GM12873 (cell line): ENCODE data around the gene NAALADL2.

Experiments used
- TF ChIP-seq, protein P1 (sequence below): IDR thresholded peaks from 2 replicates; pipeline ENCODE4 v1.5.1; 2012; ENCODE audit warnings: low read depth, mild to moderate bottlenecking, moderate library complexity, low read length, control low read depth; ENCODE audit not compliant: insufficient read depth; ENCODE audit errors: missing control alignments

The NAALADL2 gene

DNA sequence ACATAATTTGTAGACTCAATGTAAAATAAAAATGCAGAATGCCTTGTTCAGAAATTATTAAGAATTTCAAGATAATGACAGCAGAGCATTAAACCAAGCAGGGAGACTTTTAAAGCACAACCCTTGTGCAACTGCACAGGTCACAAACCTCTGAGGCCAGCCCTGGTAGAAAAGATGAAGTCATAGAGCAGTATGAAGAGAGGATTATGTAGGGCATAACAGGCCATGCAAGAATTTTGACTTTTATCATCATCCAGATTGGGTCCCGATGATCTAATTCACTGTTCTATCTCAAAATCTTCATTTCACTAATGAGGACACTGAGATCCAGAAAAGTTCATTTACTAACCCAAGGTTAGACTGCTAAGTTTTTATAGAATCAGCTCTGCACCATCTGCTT is 388.5 kb downstream of the NAALADL2 start:
- TF ChIP-seq, protein P1, sequence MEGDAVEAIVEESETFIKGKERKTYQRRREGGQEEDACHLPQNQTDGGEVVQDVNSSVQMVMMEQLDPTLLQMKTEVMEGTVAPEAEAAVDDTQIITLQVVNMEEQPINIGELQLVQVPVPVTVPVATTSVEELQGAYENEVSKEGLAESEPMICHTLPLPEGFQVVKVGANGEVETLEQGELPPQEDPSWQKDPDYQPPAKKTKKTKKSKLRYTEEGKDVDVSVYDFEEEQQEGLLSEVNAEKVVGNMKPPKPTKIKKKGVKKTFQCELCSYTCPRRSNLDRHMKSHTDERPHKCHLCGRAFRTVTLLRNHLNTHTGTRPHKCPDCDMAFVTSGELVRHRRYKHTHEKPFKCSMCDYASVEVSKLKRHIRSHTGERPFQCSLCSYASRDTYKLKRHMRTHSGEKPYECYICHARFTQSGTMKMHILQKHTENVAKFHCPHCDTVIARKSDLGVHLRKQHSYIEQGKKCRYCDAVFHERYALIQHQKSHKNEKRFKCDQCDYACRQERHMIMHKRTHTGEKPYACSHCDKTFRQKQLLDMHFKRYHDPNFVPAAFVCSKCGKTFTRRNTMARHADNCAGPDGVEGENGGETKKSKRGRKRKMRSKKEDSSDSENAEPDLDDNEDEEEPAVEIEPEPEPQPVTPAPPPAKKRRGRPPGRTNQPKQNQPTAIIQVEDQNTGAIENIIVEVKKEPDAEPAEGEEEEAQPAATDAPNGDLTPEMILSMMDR = no peak

DNA sequence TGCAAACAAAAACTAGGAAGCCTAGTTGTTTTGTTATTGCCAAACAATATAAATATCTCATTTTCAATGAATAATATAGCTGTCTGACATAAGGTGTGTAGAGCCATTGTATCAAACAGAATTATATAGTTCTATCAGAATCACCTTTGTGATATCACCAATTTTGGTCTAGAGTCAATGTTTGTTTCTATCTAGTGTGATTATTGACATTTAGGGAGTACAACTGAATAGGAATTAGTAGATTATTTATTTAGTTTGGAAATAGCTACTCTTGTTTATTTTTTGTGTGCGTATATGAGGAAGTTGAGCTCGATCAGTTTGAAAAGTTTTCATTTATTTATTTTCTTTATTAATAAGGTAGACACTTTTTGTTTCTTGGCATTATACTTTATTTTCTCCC is 389.7 kb downstream of the NAALADL2 start:
- TF ChIP-seq, protein P1 = no peak

DNA sequence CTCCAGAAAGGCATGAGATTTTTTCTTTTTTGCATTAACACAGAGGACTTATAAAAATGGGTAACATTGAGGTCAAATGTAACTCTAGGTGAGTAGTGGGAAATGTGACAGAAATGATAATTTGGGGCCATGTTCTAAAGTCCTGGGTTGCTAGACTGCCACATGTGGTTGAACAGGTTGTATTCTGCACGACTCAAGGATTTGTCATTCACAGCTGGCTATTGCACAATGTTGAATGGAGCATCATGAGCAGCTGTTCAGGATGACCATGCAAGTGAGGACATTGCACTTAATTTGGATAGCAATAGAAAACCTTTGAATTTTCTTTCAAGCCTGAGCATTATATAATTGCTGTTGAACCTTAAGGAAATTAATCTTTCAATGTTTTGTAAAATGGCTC is 396.6 kb downstream of the NAALADL2 start:
- TF ChIP-seq, protein P1 = no peak

DNA sequence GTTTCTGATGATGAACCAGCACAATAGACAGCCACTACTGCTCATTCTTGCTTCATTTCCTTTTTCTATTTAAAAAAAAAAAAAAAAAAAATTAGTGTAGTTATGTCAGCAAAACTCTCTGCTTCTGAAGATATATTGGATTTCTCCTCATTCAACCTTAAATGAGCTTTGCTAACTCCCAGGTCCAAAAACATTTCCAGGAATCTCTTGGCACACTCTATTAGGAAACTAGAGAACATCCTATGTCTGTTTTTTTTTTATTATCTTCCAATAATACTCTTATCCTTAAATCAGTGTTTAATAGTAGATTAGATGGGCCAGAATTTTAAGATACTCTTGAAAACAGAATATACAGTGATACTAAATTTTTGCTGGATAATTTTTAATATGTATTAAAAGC is 398.0 kb downstream of the NAALADL2 start:
- TF ChIP-seq, protein P1 = no peak

DNA sequence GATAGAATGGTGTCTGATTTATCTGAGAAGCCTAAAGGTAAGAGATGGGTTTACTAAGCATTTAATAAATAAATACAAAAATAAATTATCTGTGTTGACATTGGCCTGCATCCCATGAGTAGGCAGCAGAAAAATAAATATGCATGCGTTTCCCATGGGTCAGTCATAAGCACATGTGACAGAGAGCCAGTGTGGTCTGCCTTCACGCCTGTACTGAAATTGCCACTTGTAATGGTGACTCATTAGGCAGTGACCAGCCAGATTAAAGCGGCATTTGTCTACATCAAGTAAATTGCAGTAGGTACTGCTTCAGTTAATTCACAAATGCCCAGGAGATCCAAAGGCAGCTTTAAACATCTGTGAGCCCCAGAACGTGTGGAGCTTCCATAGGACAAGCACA is 399.6 kb downstream of the NAALADL2 start:
- TF ChIP-seq, protein P1 = no peak

DNA sequence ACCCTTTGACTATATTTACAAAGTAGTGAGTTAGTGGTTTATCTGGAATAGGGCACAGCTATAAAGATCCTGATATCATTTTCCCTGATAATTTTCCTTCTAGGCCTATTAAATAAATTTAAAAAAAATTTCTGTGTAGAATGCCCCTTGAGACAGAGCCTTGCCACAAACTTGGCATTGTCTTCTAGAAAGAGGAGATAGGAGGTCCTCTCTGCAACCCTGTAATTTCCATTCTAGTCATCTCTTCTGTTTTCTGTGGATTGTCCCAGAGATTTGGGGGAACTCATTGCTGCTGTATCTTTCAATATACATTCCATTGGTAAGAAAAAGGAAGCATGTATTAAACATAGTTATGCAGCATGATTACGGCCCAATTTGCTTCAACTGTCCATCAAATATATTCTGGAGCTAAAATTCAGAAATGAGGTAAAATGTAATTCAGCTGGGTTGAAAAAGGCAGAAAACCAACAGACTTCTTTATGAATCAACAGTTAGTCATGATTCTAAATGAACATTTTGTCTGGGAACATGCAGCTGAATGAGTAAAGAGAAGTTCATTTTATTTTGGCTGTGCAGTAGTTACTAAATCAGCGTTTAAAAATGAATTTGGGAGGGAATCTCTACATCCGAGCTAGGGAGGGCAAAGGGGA is 401.1 kb downstream of the NAALADL2 start:
- TF ChIP-seq, protein P1 = no peak

DNA sequence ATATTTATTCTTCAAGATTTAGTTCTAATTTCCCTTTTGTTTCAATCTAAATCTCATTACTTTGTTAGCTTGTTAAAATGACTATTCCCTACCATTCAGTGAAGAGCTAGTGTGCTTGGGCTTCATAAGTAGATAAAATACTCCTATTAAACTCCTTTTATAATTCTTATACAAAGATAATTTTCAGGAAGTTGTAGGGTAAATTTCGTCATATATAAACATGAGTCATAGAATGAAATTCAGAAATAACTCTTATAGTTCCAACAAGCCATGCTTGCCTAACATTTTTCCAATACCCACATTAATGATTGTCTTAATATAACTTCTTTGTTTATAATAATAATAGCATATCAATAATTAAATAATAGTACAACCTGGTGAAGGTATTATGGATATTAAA is 407.3 kb downstream of the NAALADL2 start:
- TF ChIP-seq, protein P1 = no peak
